WERI-Rb-1 (cell line): ENCODE results near the gene FHIT.

Experiments
- DNase-seq: peaks from one replicate; pipeline ENCODE4 v3.0.0-alpha.2; 2020
- H3K27ac ChIP-seq: fragments of 250-450 bp; sonication (Bioruptor Pico); 2 replicates; pipeline ENCODE4 v1.5.1; 2020; ENCODE audit warnings: mild to moderate bottlenecking, moderate library complexity
- H3K27me3 ChIP-seq: fragments of 250-450 bp; sonication (Bioruptor Pico); 2 replicates; pipeline ENCODE4 v1.5.1; 2021; ENCODE audit warnings: mild to moderate bottlenecking, low read depth, moderate library complexity; ENCODE audit not compliant: insufficient read depth, severe bottlenecking
- H3K36me3 ChIP-seq: fragments of 250-450 bp; sonication (Bioruptor Pico); 2 replicates; pipeline ENCODE4 v1.5.1; 2020; ENCODE audit warnings: mild to moderate bottlenecking, moderate library complexity
- H3K4me3 ChIP-seq: 2 replicates; pipeline ENCODE4 v1.5.1; 2011; ENCODE audit warnings: low read depth, mild to moderate bottlenecking, control low read depth, low read length
- H3K9me3 ChIP-seq: fragments of 250-450 bp; sonication (Bioruptor Pico); 2 replicates; pipeline ENCODE4 v1.5.1; 2021; ENCODE audit warnings: mild to moderate bottlenecking, moderate library complexity; ENCODE audit not compliant: severe bottlenecking
- CTCF ChIP-seq: IDR thresholded peaks from 2 replicates; pipeline ENCODE4 v1.5.1; 2011; ENCODE audit warnings: low read depth, mild to moderate bottlenecking, control low read depth, inconsistent platforms, low read length

The FHIT gene

GRCh38 chr3:60935709-60936108, 315.5 kb downstream of the FHIT start:
- H3K27me3 ChIP-seq, result no peaks in the 10 kb centered on the region
- DNase-seq, result no peak
- H3K9me3 ChIP-seq, result no peaks in the 10 kb centered on the region
- TF ChIP-seq CTCF, result no peak
- no peaks in the 10 kb centered on the region for H3K36me3 ChIP-seq
- H3K4me3 ChIP-seq, result no peak overlapping the region
- H3K27ac ChIP-seq, result no peak overlapping the region

- Histone ChIP-seq H3K9me3 (no peaks in the 10 kb centered on the region), H3K4me3 (no peak overlapping the region), H3K27me3 (no peaks in the 10 kb centered on the region), H3K36me3 (no peaks in the 10 kb centered on the region), H3K27ac (no peak overlapping the region)
- TF ChIP-seq CTCF, result no peak
- DNase-seq, result no peak
Measured at GRCh38 chr3:60933824-60934223, 317.4 kb downstream of the FHIT start.

GRCh38 chr3:60932643-60933042, 318.6 kb downstream of the FHIT start:
- no peak for DNase-seq
- Histone ChIP-seq H3K36me3 (no peaks in the 10 kb centered on the region), H3K9me3 (no peaks in the 10 kb centered on the region), H3K27me3 (no peaks in the 10 kb centered on the region), H3K27ac (no peak overlapping the region), H3K4me3 (no peak overlapping the region)
- no peak for TF ChIP-seq CTCF

- TF ChIP-seq CTCF, result no peak
- H3K4me3 ChIP-seq, result no peak overlapping the region
- no peak for DNase-seq
- no peaks in the 10 kb centered on the region for H3K27me3 ChIP-seq
- no peak overlapping the region for H3K27ac ChIP-seq
- no peaks in the 10 kb centered on the region for H3K36me3 ChIP-seq
- no peaks in the 10 kb centered on the region for H3K9me3 ChIP-seq
Measured at GRCh38 chr3:60932170-60932569, 319.1 kb downstream of the FHIT start.

DNA sequence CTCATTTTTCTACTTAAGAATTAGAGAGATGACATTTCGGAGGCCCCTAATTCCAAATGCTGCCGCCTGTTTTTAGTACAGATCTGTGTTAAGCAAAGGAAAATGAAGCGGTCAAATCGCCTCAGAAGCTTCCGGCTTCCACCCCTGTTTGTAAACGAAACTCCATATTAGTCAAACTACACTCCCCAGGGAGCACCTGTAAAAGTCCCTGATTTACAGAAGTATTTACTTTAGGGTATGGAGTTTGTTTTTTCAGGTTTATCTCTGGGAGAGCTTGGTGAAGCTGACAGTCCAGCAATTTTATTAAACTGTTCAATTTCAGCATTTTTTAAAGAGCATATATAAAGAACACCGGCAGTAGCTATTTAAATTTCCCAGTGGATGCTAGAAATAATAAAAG, 319.8 kb downstream of the FHIT start:
- Histone ChIP-seq H3K36me3 (no peaks in the 10 kb centered on the region), H3K27ac (no peak overlapping the region), H3K4me3 (no peak overlapping the region), H3K9me3 (no peaks in the 10 kb centered on the region), H3K27me3 (no peaks in the 10 kb centered on the region)
- no peak for DNase-seq
- TF ChIP-seq CTCF, result no peak

- Histone ChIP-seq H3K36me3 (no peaks in the 10 kb centered on the region), H3K4me3 (no peak overlapping the region), H3K27ac (no peak overlapping the region), H3K9me3 (no peaks in the 10 kb centered on the region), H3K27me3 (no peaks in the 10 kb centered on the region)
- DNase-seq, result no peak
- TF ChIP-seq CTCF, result no peak
Measured at GRCh38 chr3:60920519-60920918, 330.7 kb downstream of the FHIT start.
